Panc1 (cell line): ENCODE results near the gene SPTBN4. TPM values are rescaled to one million over a fixed set of nuclear protein-coding genes. Genes with fewer than 3 reads are reported as not detected.
A peak's percentile ranks its signal among the peaks of the same experiment; 100 is the strongest.
"Not testable (repeated sequence)": the region's sequence is repeated elsewhere in the genome, so short reads cannot be mapped to it uniquely, and the experiment has no call there.

Source experiments
- ATAC-seq: fragments of 200-7000 bp; cut with Tn5 transposase; 2 replicates; pipeline ENCODE4 v1.9.1; 2020; ENCODE audit warnings: mild to moderate bottlenecking, moderate library complexity
- BruUV-seq: library from RNA; stranded (reverse); fragments of 400-500 nt; replicated peaks from 2 replicates; lab custom pipeline; 2021; lab: Mats Ljungman, UMichigan
- CTCF ChIA-PET: fragments of 300-600 bp; sonication (Branson Sonifier 250); formaldehyde crosslinking; loops from one replicate; lab custom pipeline; 2022; ENCODE audit warnings: antibody characterized with exemption; lab: Charles Lee
- POLR2A ChIA-PET: fragments of 300-600 bp; sonication (Branson Sonifier 250); formaldehyde crosslinking; loops from one replicate; lab custom pipeline; 2022; ENCODE audit warnings: antibody characterized with exemption; lab: Charles Lee
- DNase-seq: peaks from one replicate; pipeline ENCODE4 v3.0.0-alpha.2; 2010; ENCODE audit warnings: low read depth, low spot score
- H3K27ac ChIP-seq: 2 replicates; pipeline ENCODE4 v1.5.1; 2011; ENCODE audit warnings: mild to moderate bottlenecking, low read length, inconsistent platforms
- H3K27me3 ChIP-seq: fragments of 200-500 bp; sonication (Bioruptor generic); 2 replicates; pipeline ENCODE4 v1.6.0; 2014; ENCODE audit warnings: low read length, inconsistent platforms; ENCODE audit not compliant: control insufficient read depth, insufficient read depth
- H3K36me3 ChIP-seq: fragments of 200-500 bp; sonication (Bioruptor generic); 2 replicates; pipeline ENCODE4 v1.5.1; 2014; ENCODE audit warnings: inconsistent platforms, mild to moderate bottlenecking, low read length, moderate library complexity; ENCODE audit not compliant: control insufficient read depth, insufficient read depth
- H3K4me1 ChIP-seq: 2 replicates; pipeline ENCODE4 v1.5.1; 2011; ENCODE audit warnings: inconsistent platforms, mild to moderate bottlenecking, low read length, moderate library complexity; ENCODE audit not compliant: control insufficient read depth, insufficient read depth
- H3K4me3 ChIP-seq, 2 experiments: 2 replicates each; pipeline ENCODE4 v1.5.1; 2011 to 2012; ENCODE audit warnings: low read depth in 2 of 2, low read length in 2 of 2, mild to moderate bottlenecking in 2 of 2, inconsistent platforms in 1 of 2, moderate library complexity in 1 of 2
- H3K9me3 ChIP-seq: fragments of 200-500 bp; sonication (Bioruptor generic); 2 replicates; pipeline ENCODE4 v1.5.1; 2014; ENCODE audit warnings: low read depth, mild to moderate bottlenecking, inconsistent platforms, low read length, moderate library complexity; ENCODE audit not compliant: control insufficient read depth, insufficient read depth
- CTCF ChIP-seq: fragments of 450-650 bp; IDR thresholded peaks from 2 replicates; pipeline ENCODE4 v1.5.1; 2017; ENCODE audit warnings: mild to moderate bottlenecking
- POLR2AphosphoS5 ChIP-seq: IDR thresholded peaks from 2 replicates; pipeline ENCODE4 v1.6.1; 2012; ENCODE audit warnings: mild to moderate bottlenecking, low read depth, low read length, moderate library complexity
- SIN3A ChIP-seq: IDR thresholded peaks from 2 replicates; pipeline ENCODE4 v1.6.1; 2012; ENCODE audit warnings: low read depth, mild to moderate bottlenecking, low read length, moderate library complexity, borderline replicate concordance; ENCODE audit not compliant: insufficient read depth
- TCF7L2 ChIP-seq: IDR thresholded peaks from 2 replicates; pipeline ENCODE4 v1.6.1; 2011; ENCODE audit warnings: mild to moderate bottlenecking, low read depth, low read length, inconsistent platforms
- in situ Hi-C: cut with HindIII; loops from 2 replicates; pipeline ENCODE4 v1.10.0; 2016; ENCODE audit warnings: low sequenced_read_pairs, low pct_unique_long_range_greater_than_20kb
- intact Hi-C: fragments of 100-400 bp; cut with micrococcal nuclease; formaldehyde crosslinking; loops from one replicate; pipeline ENCODE4 v1.10.0; 2022; ENCODE audit not compliant: unreplicated experiment
- total RNA-seq: library from RNA; stranded (reverse); gene quantifications from one replicate; pipeline ENCODE4 v1.2.1, GENCODE V29; 2021; ENCODE audit not compliant: unreplicated experiment
- TF ChIP-seq, protein P1 (sequence below), 2 experiments: IDR thresholded peaks; 2 replicates each; pipeline ENCODE4 v1.6.1; 2011 to 2012; ENCODE audit warnings: low read depth in 2 of 2, control low read depth in 1 of 2, low read length in 1 of 2, mild to moderate bottlenecking in 1 of 2, moderate library complexity in 1 of 2; ENCODE audit not compliant: insufficient read depth in 1 of 2

Gene SPTBN4
- total RNA-seq, 1 experiment from 2014 or later = 1.2 TPM

DNA sequence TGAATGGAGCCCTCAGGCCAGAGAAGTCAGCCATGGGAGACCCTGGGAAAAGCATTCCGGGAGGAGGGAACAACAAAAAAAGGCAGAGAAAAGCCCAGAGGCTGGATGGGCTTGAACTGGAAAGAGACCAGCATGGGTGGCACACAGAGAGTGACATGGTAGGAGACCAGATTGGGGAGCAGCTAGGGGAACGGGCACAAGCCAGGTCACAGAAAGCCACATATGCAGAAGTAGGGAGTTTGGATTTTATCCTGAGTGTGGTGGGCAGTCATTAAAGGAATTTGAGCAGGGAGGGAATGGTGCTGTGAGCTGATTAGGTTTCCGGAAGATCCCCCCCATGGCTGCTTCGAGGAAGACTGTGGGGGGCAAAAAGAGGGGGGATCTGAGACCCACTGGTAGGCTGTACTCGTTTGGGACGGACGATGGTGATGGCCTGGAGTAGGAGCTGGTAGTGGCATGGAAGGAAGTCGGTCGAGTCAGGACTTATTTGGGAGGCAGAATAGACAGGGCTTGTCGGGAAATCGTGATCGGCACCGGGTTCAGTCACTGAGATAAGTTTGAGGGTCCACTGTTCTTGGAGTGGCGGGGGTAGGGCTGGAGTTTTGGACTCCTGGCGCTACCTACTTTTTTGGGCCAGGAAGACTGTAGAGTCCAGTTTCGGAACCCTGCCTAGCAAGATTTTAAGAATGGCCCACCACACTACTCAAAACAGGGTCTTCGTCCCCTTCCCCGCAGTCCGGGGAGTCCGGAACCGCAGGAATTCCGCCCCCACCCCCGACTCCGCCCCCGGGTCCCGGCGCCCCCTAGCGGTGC, 42.0 kb upstream of the SPTBN4 start:
- BruUV-seq = no TSS peak
- Histone ChIP-seq H3K36me3 (peaks cover 4% of the 10 kb centered on the region; the same call in 1 of the 2 replicates), H3K27ac (peak overlapping the region; percentile 94), H3K27me3 (no peaks in the 10 kb centered on the region), H3K9me3 (no peaks in the 10 kb centered on the region), H3K4me1 (peaks cover 24% of the 10 kb centered on the region), H3K4me3 (peak overlapping the region; percentile 85 to 93)
- TF ChIP-seq TCF7L2 (no peak), CTCF (no peak; the same call in 1 of the 2 replicates), SIN3A (no peak), POLR2AphosphoS5 (no peak)
- TF ChIP-seq, protein P1, sequence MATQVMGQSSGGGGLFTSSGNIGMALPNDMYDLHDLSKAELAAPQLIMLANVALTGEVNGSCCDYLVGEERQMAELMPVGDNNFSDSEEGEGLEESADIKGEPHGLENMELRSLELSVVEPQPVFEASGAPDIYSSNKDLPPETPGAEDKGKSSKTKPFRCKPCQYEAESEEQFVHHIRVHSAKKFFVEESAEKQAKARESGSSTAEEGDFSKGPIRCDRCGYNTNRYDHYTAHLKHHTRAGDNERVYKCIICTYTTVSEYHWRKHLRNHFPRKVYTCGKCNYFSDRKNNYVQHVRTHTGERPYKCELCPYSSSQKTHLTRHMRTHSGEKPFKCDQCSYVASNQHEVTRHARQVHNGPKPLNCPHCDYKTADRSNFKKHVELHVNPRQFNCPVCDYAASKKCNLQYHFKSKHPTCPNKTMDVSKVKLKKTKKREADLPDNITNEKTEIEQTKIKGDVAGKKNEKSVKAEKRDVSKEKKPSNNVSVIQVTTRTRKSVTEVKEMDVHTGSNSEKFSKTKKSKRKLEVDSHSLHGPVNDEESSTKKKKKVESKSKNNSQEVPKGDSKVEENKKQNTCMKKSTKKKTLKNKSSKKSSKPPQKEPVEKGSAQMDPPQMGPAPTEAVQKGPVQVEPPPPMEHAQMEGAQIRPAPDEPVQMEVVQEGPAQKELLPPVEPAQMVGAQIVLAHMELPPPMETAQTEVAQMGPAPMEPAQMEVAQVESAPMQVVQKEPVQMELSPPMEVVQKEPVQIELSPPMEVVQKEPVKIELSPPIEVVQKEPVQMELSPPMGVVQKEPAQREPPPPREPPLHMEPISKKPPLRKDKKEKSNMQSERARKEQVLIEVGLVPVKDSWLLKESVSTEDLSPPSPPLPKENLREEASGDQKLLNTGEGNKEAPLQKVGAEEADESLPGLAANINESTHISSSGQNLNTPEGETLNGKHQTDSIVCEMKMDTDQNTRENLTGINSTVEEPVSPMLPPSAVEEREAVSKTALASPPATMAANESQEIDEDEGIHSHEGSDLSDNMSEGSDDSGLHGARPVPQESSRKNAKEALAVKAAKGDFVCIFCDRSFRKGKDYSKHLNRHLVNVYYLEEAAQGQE (IDR thresholded peaks at IDR 0.05; ENCODE audit: insufficient read depth in 1 of 2, low read depth in 2 of 2, low read length in 1 of 2) = no peak
- no peak for ATAC-seq
- no peak for DNase-seq
- POLR2A ChIA-PET = no interaction called here
- intact Hi-C loops (no loop called here), in situ Hi-C loops (no loop called here)
- CTCF ChIA-PET = no interaction called here

GRCh38 chr19:40425450-40426287, 41.1 kb upstream of the SPTBN4 start, which contains the start of gene SERTAD1:
Gene SERTAD1 (minus strand): TSS chr19:40425992. CDS start chr19:40423546, 2,446 bp downstream.
- TF ChIP-seq SIN3A (0 out of 2 replicates have a peak, but pooled peaks have one; percentile 47), CTCF (peak; percentile 92), TCF7L2 (no peak), POLR2AphosphoS5 (peak; percentile 99)
- TF ChIP-seq, protein P1 (IDR thresholded peaks at IDR 0.05; ENCODE audit: insufficient read depth in 1 of 2, low read depth in 2 of 2, low read length in 1 of 2) = no peak
- peak; percentile 87 for DNase-seq
- H3K27ac ChIP-seq = peak within 1 kb of the TSS; percentile 94
- H3K36me3 ChIP-seq = peaks cover 4% of the 10 kb centered on the region; the same call in 1 of the 2 replicates
- peak; percentile 85 for ATAC-seq
- BruUV-seq = TSS peak; percentile 89
- ChIA-PET CTCF (interaction anchor here (0.5 to 0.6 kb wide), 3 partner anchors 9 to 120 kb away, joined by 3 to 7 read pairs (median 4); no protein-coding TSS in a partner anchor), POLR2A (interaction anchor here (0.7 to 0.8 kb wide), 2 partner anchors 13 to 1807 kb away, joined by 4 read pairs; no protein-coding TSS in a partner anchor)
- H3K9me3 ChIP-seq = no peaks in the 10 kb centered on the region
- peak within 1 kb of the TSS; percentile 85 to 93 for H3K4me3 ChIP-seq
- H3K4me1 ChIP-seq = peaks cover 24% of the 10 kb centered on the region
- in situ Hi-C loops = no loop called here
- H3K27me3 ChIP-seq = no peaks in the 10 kb centered on the region
- intact Hi-C loops = no loop called here

- intact Hi-C loops, in situ Hi-C loops, H3K9me3 ChIP-seq, BruUV-seq, H3K4me1 ChIP-seq, H3K36me3 ChIP-seq, ATAC-seq, H3K4me3 ChIP-seq, H3K27me3 ChIP-seq, POLR2A ChIA-PET, H3K27ac ChIP-seq, DNase-seq: not testable (repeated sequence)
- CTCF ChIA-PET = interaction anchor here (0.6 kb wide), 1 partner anchor 1135 kb away, joined by 4 read pairs; no protein-coding TSS in a partner anchor
Observed at GRCh38 chr19:40428197-40428596, 38.6 kb upstream of the SPTBN4 start.
